Activated CD4-positive, alpha-beta T cell treated with anti-CD3 and anti-CD28 coated beads, Interleukin-2, amount 10 ng/mL, durations not matched to agents 24 days and 14 days (primary cell): ENCODE data around the gene LMTK3. TPM values are rescaled to one million over a fixed set of nuclear protein-coding genes. Genes with fewer than 3 reads are reported as not detected.

Experiments used
- DNase-seq: peaks from one replicate; pipeline ENCODE4 v3.0.0; 2022
- H3K27ac Mint-ChIP-seq: one replicate; pipeline ENCODE4 v1.8.0; 2022; ENCODE audit warnings: mild to moderate bottlenecking, mixed read lengths
- H3K27me3 Mint-ChIP-seq: one replicate; pipeline ENCODE4 v1.8.0; 2022; ENCODE audit warnings: mixed read lengths
- H3K36me3 Mint-ChIP-seq: one replicate; pipeline ENCODE4 v1.8.0; 2022; ENCODE audit warnings: low read depth, mild to moderate bottlenecking, mixed read lengths
- H3K4me1 Mint-ChIP-seq: one replicate; pipeline ENCODE4 v1.8.0; 2021; ENCODE audit warnings: mixed read lengths
- H3K4me3 Mint-ChIP-seq: one replicate; pipeline ENCODE4 v1.8.0; 2022; ENCODE audit warnings: mild to moderate bottlenecking, moderate library complexity, mixed read lengths
- H3K9me3 Mint-ChIP-seq: one replicate; pipeline ENCODE4 v1.8.0; 2021; ENCODE audit warnings: mixed read lengths
- intact Hi-C: fragments of 100-400 bp; cut with micrococcal nuclease; formaldehyde crosslinking; loops from one replicate; pipeline ENCODE4 v1.15.1; 2023
- total RNA-seq: library from RNA; stranded (reverse); gene quantifications from 2 replicates; pipeline ENCODE4 v1.2.3, GENCODE V29; 2022

The LMTK3 gene
- total RNA-seq, 1 donor from 2014 or later, result 3.6 TPM

DNA sequence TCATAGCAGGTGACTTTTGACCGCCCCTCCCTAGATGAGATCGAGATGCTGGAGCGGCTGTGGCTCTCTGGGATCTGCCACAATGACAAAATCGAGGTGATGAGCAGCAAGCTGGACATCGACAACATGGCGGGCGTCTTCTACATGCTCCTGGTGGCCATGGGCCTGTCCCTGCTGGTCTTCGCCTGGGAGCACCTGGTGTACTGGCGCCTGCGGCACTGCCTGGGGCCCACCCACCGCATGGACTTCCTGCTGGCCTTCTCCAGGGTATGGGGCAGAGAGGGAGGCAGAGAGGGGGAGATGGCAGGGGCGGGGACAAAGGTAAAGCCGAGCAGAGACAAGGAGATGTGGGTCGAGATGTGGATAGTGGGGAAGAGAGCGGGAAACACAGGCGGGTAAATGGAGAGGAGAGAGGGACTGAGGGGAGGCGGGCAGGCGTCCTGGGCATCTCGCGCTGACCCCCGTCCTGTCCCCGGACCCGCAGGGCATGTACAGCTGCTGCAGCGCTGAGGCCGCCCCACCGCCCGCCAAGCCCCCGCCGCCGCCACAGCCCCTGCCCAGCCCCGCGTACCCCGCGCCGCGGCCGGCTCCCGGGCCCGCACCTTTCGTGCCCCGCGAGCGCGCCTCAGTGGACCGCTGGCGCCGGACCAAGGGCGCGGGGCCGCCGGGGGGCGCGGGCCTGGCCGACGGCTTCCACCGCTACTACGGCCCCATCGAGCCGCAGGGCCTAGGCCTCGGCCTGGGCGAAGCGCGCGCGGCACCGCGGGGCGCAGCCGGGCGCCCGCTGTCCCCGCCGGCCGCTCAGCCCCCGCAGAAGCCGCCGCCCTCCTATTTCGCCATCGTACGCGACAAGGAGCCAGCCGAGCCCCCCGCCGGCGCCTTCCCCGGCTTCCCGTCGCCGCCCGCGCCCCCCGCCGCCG lies 69.3 kb downstream of the LMTK3 start:
- Mint-ChIP-seq H3K9me3 (no peaks in the 10 kb centered on the region), H3K4me1 (peaks cover 20% of the 10 kb centered on the region), H3K36me3 (peaks cover 14% of the 10 kb centered on the region), H3K27ac (peak overlapping the region; percentile 41), H3K27me3 (peaks cover 33% of the 10 kb centered on the region), H3K4me3 (peak overlapping the region; percentile 61)
- intact Hi-C loops, result no loop called here
- DNase-seq, result no peak

GRCh38 chr19:48441360-48442050 lies 70.1 kb downstream of the LMTK3 start:
- peaks cover 18% of the 10 kb centered on the region for H3K4me1 Mint-ChIP-seq
- intact Hi-C loops, result no loop called here
- DNase-seq, result no peak
- H3K27me3 Mint-ChIP-seq, result peaks cover 38% of the 10 kb centered on the region
- peaks cover 9% of the 10 kb centered on the region for H3K36me3 Mint-ChIP-seq
- no peaks in the 10 kb centered on the region for H3K9me3 Mint-ChIP-seq
- H3K27ac Mint-ChIP-seq, result no peak overlapping the region
- peak overlapping the region; percentile 61 for H3K4me3 Mint-ChIP-seq

DNA sequence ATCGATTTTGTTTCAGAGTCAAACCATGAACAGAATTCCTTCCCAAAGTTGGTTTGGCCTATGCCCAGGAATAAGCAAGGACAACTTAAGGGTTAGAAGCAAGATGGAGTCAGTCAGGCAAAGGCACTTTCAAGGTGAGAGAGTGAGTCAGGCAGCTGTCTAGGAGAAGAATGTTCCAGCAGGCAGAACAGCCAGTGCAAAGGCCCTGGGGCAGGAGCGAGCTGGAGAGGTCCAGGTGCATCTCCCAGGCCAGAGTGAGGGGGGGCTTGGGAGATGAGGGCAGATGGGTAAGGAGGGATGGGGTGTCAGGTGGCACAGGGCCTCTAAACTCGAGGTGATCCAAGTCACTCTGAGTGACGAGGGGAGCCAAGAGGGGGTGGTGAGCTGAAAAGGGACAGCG lies 75.0 kb downstream of the LMTK3 start:
- intact Hi-C loops, result no loop called here
- Mint-ChIP-seq H3K27ac (no peak overlapping the region), H3K27me3 (peaks cover 25% of the 10 kb centered on the region), H3K4me3 (no peak overlapping the region), H3K4me1 (no peaks in the 10 kb centered on the region), H3K9me3 (no peaks in the 10 kb centered on the region), H3K36me3 (no peaks in the 10 kb centered on the region)
- DNase-seq, result no peak

Other genes starting within 250 kb of the LMTK3 start
- 0.21 and 0.30 TPM in 2 replicates for gene ZNF114, start 241.8 kb downstream of the LMTK3 start, total RNA-seq
- 278 and 281 TPM in 2 replicates for gene EMP3, start 186.3 kb downstream of the LMTK3 start, total RNA-seq
- gene TMEM143, start 147.9 kb downstream of the LMTK3 start, total RNA-seq, result 13.1 and 13.4 TPM in 2 replicates
- gene SYNGR4, start 147.5 kb downstream of the LMTK3 start, total RNA-seq, result 0.33 TPM in 1 of 2 replicates, not detected in the other
- 75.5 and 77.7 TPM in 2 replicates for gene KDELR1, start 120.3 kb downstream of the LMTK3 start, total RNA-seq
- gene GRIN2D, start 118.2 kb downstream of the LMTK3 start, total RNA-seq, result 0.16 and 0.26 TPM in 2 replicates
- 89.1 and 90.6 TPM in 2 replicates for gene GRWD1, start 65.9 kb downstream of the LMTK3 start, total RNA-seq
- gene KCNJ14, start 56.3 kb downstream of the LMTK3 start, total RNA-seq, result 2.4 TPM in 2 replicates
- gene CYTH2, start 42.5 kb downstream of the LMTK3 start, total RNA-seq, result 30.6 and 31.6 TPM in 2 replicates
- gene SULT2B1, start 40.3 kb upstream of the LMTK3 start, total RNA-seq, result not detected in 2 replicates
- not detected in 2 replicates for gene SPACA4, start 94.9 kb upstream of the LMTK3 start, total RNA-seq
- 5.1 and 6.4 TPM in 2 replicates for gene FAM83E, start 103.2 kb upstream of the LMTK3 start, total RNA-seq
- 1,885 and 1,938 TPM in 2 replicates for gene RPL18, start 107.3 kb upstream of the LMTK3 start, total RNA-seq
- gene SPHK2, start 107.7 kb upstream of the LMTK3 start, total RNA-seq, result 36.4 and 39.0 TPM in 2 replicates
- gene DBP, start 125.5 kb upstream of the LMTK3 start, total RNA-seq, result 10.7 and 11.2 TPM in 2 replicates
- gene CA11, start 134.4 kb upstream of the LMTK3 start, total RNA-seq, result 10.9 and 12.5 TPM in 2 replicates
- 0.30 and 0.78 TPM in 2 replicates for gene NTN5, start 161.2 kb upstream of the LMTK3 start, total RNA-seq
- gene FUT2, start 184.1 kb upstream of the LMTK3 start, total RNA-seq, result not detected in 2 replicates
- 1.2 and 1.4 TPM in 2 replicates for gene MAMSTR, start 207.9 kb upstream of the LMTK3 start, total RNA-seq
- 0.71 and 0.82 TPM in 2 replicates for gene RASIP1, start 228.8 kb upstream of the LMTK3 start, total RNA-seq
- gene IZUMO1, start 235.1 kb upstream of the LMTK3 start, total RNA-seq, result 0.21 TPM in 1 of 2 replicates, not detected in the other
- 0.23 and 0.26 TPM in 2 replicates for gene FUT1, start 240.8 kb upstream of the LMTK3 start, total RNA-seq
- not detected in 2 replicates for gene FGF21, start 243.7 kb upstream of the LMTK3 start, total RNA-seq